RWPE2 (cell line): ENCODE data around the gene GALNT18.

ENCODE experiments used
- ATAC-seq: fragments of 200-7000 bp; cut with Tn5 transposase; 3 replicates; pipeline ENCODE4 v1.9.1; 2021; ENCODE audit warnings: low read depth
- DNase-seq: peaks from one replicate; pipeline ENCODE4 v3.0.0-alpha.2; 2020; ENCODE audit warnings: low spot score
- H3K27ac ChIP-seq: fragments of 450-650 bp; 2 replicates; pipeline ENCODE4 v1.5.1; 2017; ENCODE audit warnings: mild to moderate bottlenecking; ENCODE audit not compliant: poor library complexity, severe bottlenecking
- H3K27me3 ChIP-seq: fragments of 250-450 bp; sonication (Bioruptor Pico); 2 replicates; pipeline ENCODE4 v1.5.1; 2021; ENCODE audit warnings: mild to moderate bottlenecking, moderate library complexity; ENCODE audit not compliant: insufficient read depth, poor library complexity, severe bottlenecking
- H3K36me3 ChIP-seq: fragments of 250-450 bp; sonication (Bioruptor Pico); 2 replicates; pipeline ENCODE4 v1.5.1; 2020; ENCODE audit warnings: low read depth, mild to moderate bottlenecking, moderate library complexity
- H3K4me1 ChIP-seq: fragments of 250-450 bp; sonication (Bioruptor Pico); 2 replicates; pipeline ENCODE4 v1.5.1; 2021; ENCODE audit warnings: mild to moderate bottlenecking, moderate library complexity; ENCODE audit not compliant: insufficient read depth, poor library complexity, severe bottlenecking
- H3K4me3 ChIP-seq: fragments of 250-450 bp; sonication (Bioruptor Pico); 2 replicates; pipeline ENCODE4 v1.5.1; 2021; ENCODE audit warnings: mild to moderate bottlenecking, moderate library complexity; ENCODE audit not compliant: severe bottlenecking
- H3K9me3 ChIP-seq: fragments of 250-450 bp; sonication (Bioruptor Pico); 2 replicates; pipeline ENCODE4 v1.5.1; 2021; ENCODE audit warnings: mild to moderate bottlenecking, moderate library complexity; ENCODE audit not compliant: severe bottlenecking
- TF ChIP-seq, protein P1 (sequence below): fragments of 450-650 bp; IDR thresholded peaks from one replicate; pipeline ENCODE4 v1.5.1; 2017; ENCODE audit warnings: mild to moderate bottlenecking, moderate library complexity; ENCODE audit not compliant: poor library complexity, severe bottlenecking

The GALNT18 gene

DNA sequence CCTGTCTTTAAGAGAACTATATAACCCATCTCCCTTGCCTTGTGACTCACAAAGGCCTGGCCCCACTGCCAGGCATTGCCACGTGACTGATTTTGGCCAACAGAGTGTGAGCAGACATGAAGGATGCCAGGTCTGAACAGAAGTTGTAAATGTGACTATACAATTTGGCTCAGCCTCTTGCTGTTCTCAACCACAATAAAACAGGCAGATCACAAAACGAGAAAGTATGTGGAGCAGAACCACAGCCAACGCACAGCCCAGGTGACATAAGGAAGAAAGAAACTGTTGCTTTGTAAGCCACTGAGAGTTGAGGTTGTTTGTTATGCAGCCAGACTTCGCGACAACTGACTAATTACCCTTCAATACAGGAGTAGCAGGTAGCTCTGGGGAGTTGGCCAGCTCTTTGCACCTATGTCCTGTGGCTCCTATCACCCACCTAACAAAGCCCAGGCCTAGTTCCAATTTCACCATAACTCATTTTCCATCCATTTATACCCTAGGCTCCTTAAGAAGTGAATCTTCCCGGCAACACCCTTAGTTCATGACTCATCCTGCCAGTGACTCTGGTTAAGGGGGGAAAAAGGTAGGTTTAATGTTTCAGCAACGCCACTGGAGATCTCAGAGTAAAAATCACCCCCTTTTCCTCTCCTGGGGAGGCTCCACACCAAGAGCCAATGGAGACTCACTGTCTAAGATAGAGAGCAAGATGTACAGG lies 53.7 kb downstream of the GALNT18 start:
- TF ChIP-seq, protein P1, sequence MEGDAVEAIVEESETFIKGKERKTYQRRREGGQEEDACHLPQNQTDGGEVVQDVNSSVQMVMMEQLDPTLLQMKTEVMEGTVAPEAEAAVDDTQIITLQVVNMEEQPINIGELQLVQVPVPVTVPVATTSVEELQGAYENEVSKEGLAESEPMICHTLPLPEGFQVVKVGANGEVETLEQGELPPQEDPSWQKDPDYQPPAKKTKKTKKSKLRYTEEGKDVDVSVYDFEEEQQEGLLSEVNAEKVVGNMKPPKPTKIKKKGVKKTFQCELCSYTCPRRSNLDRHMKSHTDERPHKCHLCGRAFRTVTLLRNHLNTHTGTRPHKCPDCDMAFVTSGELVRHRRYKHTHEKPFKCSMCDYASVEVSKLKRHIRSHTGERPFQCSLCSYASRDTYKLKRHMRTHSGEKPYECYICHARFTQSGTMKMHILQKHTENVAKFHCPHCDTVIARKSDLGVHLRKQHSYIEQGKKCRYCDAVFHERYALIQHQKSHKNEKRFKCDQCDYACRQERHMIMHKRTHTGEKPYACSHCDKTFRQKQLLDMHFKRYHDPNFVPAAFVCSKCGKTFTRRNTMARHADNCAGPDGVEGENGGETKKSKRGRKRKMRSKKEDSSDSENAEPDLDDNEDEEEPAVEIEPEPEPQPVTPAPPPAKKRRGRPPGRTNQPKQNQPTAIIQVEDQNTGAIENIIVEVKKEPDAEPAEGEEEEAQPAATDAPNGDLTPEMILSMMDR: no peak
- H3K9me3 ChIP-seq: no peaks in the 10 kb centered on the region
- H3K4me1 ChIP-seq: peaks cover 25% of the 10 kb centered on the region
- no peak for DNase-seq
- H3K4me3 ChIP-seq: no peak overlapping the region
- ATAC-seq: peak; percentile 63
- no peaks in the 10 kb centered on the region for H3K36me3 ChIP-seq
- H3K27ac ChIP-seq: peak overlapping the region; percentile 55
- H3K27me3 ChIP-seq: no peaks in the 10 kb centered on the region

DNA sequence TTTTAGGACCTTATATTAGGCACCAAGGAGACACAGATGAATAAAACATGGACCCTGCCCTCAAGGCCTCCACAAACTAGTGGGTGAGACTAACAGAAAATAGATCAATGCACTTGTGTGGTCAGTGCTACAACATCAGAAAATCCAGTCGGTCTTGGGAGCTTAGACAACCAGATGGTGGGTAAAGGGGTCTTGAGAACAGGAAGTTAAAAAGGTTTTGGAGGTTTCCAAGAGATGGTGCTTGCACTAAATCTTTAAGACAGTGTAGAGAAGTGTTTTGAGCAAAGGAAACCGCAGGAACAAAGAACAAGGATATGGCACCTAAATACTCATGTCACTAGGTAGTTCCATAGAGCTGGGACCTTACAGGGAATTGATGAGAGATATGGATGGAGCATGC lies 56.2 kb downstream of the GALNT18 start:
- no peaks in the 10 kb centered on the region for H3K36me3 ChIP-seq
- no peaks in the 10 kb centered on the region for H3K27me3 ChIP-seq
- no peak overlapping the region for H3K27ac ChIP-seq
- DNase-seq (no peak), ATAC-seq (no peak)
- peaks cover 25% of the 10 kb centered on the region for H3K4me1 ChIP-seq
- H3K9me3 ChIP-seq: no peaks in the 10 kb centered on the region
- H3K4me3 ChIP-seq: no peak overlapping the region
- TF ChIP-seq, protein P1: no peak

DNA sequence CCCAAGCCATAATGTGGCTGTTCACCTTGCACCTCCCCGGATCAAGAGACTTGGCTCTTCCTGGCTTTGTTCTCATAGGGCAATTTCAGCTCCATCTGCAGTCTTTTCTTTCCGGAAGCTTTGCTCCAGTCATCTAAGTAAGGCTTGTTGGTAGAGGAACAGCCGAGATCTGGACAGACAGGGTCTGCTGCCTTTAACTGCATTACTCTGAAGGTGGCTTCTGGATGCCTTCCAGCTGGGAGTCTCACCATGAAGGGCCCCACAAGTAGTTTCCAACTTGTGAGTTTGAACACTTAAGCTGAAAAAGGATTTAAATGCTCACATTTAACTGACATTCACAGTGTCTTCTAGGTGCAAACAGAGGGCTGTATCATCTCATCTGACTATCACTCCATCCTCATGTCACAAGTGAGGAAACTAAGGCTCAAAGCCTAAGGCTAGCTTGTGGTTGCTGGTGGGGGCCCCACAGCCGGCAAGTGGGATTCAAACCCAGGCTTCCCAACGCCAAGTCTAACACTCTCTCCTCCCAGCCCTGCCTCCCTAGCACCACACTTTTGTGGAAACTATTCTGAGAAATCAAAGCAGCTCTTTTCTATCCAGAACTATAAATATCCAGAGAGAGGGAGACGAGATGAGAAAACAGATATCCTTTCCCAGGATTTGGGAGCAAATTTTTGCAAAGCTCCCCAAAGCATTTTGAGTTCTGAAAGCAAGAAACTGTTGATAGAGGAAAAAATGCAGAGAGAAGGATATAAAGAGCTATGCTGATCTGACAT lies 58.4 kb downstream of the GALNT18 start:
- Histone ChIP-seq H3K27ac (no peak overlapping the region), H3K4me3 (no peak overlapping the region), H3K36me3 (no peaks in the 10 kb centered on the region), H3K9me3 (no peaks in the 10 kb centered on the region), H3K4me1 (peaks cover 7% of the 10 kb centered on the region), H3K27me3 (no peaks in the 10 kb centered on the region)
- DNase-seq (no peak), ATAC-seq (no peak)
- TF ChIP-seq, protein P1: no peak

DNA sequence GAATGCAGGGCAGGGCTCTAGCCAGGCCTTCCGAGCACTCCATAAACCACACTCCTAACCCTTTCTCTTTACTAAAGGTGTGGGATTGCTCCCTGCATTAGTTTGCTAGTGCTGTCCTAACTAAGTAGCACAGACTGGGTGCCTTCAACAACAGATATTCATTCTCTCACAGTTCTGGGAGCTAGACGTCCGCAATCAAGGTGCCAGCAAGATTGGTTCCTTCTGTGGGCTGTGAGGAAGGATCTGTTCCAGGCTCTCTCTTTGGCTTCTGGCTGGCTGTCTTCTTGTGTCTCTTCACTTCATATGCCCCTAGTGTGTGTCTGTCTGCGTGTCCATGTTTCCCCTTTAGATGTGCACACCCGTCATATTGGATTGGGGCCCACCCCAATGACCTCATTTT lies 59.8 kb downstream of the GALNT18 start:
- ATAC-seq (no peak), DNase-seq (no peak)
- no peaks in the 10 kb centered on the region for H3K27me3 ChIP-seq
- H3K4me1 ChIP-seq: no peaks in the 10 kb centered on the region
- TF ChIP-seq, protein P1: no peak
- no peaks in the 10 kb centered on the region for H3K9me3 ChIP-seq
- H3K36me3 ChIP-seq: no peaks in the 10 kb centered on the region
- no peak overlapping the region for H3K27ac ChIP-seq
- no peak overlapping the region for H3K4me3 ChIP-seq

DNA sequence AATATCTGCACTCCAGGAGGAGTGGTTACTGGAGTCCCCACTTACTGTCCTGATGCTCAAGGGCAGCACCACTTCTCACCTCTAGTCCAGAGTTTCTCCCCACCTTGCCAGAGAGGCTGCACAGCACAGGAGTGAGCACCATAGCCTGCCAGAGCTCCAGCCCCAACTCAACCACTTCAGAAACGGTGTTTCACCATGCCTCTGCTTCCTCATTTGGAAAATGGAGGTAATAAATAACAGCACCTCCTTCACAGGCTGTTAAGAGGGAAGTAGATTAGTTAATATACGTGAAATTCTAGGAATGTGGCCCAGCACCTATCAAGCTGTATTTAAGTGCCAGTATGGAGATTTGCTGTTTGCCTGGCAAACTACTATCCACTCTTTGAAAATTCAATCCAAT lies 63.0 kb downstream of the GALNT18 start:
- TF ChIP-seq, protein P1: no peak
- no peaks in the 10 kb centered on the region for H3K9me3 ChIP-seq
- no peaks in the 10 kb centered on the region for H3K27me3 ChIP-seq
- H3K4me3 ChIP-seq: no peak overlapping the region
- H3K4me1 ChIP-seq: no peaks in the 10 kb centered on the region
- DNase-seq (no peak), ATAC-seq (no peak)
- H3K27ac ChIP-seq: no peak overlapping the region
- H3K36me3 ChIP-seq: no peaks in the 10 kb centered on the region
